Ramos (cell line): Measurements from ENCODE around the gene CARMIL1.
"Not testable (repeated sequence)": the region's sequence is repeated elsewhere in the genome, so short reads cannot be mapped to it uniquely, and the experiment has no call there.

Source experiments
- in situ Hi-C: fragments of 300-500 bp; cut with MboI; formaldehyde crosslinking; loops from one replicate; pipeline ENCODE4 v1.14.3; 2022; ENCODE audit warnings: low sequenced_read_pairs; ENCODE audit not compliant: unreplicated experiment

The CARMIL1 gene

DNA sequence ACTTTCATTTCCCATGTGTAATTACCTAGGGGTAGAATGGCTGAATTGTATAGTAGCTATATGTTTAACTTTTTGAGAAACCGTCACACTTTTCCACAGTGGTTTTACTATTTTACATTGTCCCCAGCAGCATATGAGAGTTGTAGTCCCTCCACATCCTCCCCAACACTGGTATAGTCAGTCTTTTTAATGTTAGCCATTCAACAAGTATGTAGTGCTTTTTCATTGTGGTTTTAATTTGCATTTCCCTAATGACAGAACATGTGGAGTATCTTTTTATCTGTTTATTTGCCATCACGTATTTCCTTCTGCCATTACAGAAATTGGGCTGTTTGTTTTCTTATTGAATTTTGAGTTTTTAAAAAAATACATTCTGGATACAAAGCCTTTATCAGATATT, 148.4 kb downstream of the CARMIL1 start:
- in situ Hi-C loops, result no loop called here

DNA sequence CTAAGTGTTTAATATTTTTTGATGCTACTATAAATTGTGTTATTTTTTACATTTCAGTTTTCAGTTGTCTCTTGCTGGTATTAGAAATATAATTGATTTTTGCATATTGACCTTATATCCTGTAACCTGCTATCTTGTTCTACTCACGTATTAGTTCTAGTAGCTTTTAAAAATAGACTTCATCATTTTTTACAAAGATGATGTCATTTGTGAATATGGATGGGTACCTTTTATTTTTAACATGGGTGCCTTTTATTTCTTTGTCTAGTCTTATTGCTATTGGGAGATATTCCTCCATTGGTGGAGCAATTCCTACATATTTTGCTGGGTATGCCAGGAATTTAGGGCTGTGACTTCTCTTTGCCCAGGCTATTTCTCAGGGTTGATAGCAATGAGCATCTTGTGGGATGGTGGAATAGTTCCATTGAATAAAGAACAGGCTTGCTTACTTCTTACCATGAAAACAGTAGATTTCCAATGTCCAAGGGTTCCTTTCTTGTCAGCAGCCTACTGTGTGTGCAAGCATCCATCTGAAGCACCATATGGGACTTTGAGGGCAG, 149.7 kb downstream of the CARMIL1 start:
- in situ Hi-C loops, result no loop called here

DNA sequence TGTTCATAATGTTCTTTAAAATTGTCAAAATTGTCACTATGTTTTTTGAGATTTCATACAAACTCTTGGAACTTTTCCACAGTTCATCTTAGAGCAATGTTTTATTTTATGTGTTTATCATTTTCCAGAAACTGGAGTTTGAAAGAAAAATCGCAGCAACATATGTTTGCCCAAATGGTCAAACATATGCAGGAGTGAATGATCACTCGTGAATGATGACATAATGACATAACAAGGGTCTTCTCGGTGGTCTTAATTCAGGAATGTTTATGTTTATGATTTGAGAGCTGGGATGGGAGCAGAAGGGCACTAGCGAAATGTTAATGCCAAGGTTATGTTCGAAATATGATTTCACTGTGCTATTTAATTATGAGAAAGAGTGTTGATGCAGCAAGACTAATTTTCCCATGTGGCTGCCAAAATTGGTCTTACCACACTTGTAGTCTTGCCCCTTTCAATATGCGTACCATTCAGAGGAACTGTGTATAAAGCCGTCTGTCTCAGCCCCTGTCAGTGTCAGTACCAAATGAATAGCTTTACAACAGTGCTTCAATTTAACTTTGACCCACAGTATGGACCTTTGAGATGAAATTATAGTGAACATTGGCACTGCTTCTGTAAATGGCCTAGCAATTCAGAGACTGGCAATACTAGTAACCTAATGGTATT, 152.3 kb downstream of the CARMIL1 start:
- in situ Hi-C loops, result no loop called here

- in situ Hi-C loops, result no loop called here
Observed at GRCh38 chr6:25431975-25432307, 152.8 kb downstream of the CARMIL1 start.

GRCh38 chr6:25434921-25435320, 155.7 kb downstream of the CARMIL1 start:
- in situ Hi-C loops, result no loop called here

DNA sequence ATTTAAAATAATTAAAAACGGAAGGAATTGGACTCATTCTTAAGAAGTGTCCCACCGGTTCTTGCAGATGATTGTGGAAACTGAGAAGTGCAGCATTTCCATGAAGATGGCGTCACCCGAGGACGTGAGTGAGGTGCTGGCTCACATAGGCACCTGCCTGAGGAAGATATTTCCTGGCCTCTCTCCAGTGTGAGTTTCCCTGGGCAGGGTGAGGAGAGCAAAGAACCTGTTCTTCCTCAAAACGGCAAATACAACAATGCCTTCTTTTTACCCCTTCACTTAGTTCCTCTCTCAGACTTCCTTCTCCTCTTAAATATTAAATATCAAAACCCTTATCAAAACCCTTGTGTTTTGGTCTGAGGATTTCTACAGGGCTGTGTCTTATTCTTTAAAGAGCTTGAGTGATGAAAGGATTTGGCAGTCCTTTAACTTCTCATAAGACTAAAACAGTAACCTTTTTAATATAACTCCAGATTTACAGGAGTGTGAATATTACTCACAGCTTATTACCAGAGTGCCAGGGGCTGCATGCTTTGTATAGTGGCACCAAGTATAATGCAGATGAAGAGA, 156.3 kb downstream of the CARMIL1 start:
- in situ Hi-C loops, result no loop called here

DNA sequence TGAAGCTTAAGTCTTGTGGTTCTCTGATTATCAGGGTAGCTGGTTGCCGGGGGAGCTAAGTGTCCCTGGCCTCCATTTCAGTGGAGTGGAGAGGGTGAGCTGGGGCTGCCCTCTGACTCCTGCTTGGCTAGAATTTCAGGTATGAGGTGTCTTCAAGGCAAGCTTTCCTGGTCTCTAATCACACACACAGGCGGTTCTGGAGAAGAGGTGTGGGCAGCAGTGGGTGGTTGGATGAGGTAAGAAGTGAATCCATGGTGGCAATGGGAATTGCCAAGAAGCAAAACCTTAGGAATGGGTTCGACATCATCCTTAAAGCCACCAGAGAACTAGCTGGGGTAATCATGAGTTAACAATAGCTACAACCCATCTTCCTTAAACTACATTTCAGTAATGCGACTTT, 157.6 kb downstream of the CARMIL1 start:
- in situ Hi-C loops, result no loop called here

DNA sequence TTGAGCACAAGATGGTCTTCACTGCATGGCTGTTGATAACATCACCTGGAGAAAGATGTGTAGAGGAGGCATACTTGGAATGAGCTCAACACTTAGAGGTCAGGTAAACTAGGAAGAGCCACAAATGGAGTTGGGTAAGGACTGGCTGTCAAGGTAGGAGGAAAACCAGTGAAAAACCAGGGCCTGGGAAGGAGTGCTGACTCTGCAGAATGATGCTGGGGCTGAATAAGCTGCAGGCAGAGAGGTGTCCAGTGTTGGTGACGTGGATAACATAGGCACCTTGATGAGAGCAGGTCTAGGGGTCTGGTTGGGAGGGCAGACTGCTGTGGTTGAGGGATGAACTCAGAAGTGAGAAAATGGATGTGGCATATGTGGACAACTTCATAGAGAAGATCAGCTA, 160.2 kb downstream of the CARMIL1 start:
- in situ Hi-C loops, result no loop called here

GRCh38 chr6:25441663-25442270, 162.6 kb downstream of the CARMIL1 start:
- in situ Hi-C loops, result no loop called here

GRCh38 chr6:25442898-25443297, 163.7 kb downstream of the CARMIL1 start:
- in situ Hi-C loops, result no loop called here

- in situ Hi-C loops, result not testable (repeated sequence)
Observed at GRCh38 chr6:25444521-25444920, 165.3 kb downstream of the CARMIL1 start.

DNA sequence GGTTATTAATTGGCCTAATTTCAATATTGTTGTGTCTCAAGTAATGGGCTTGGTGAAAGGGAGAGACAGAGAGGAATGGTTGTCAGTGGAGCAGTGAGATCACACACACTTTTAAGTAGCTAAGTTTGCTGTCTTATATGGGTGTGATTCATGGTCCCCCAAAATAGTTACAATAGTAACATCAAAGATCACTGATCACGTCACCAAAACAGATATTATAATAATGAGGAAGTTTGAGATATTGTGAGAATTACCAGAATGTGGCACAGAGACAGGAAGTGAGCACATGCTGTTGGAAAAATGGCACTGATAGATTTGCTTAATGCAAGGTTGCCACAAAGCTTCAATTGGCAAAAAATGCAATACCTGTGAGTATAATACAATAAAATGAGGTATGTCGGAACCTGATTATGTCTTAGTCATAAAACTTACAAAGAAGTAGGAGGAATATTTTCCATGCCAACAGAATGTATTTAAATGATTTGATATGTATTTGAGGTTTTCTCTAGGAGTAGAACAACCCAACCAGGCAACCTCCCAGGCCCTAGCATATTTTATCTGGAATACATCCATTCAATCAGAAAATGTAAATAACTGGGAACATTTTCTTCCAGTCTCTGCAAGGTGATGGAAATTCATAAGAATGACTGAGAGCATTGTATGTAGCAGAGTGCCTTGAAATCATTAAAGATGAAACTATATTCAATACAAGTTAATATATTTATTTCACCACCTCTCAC, 167.8 kb downstream of the CARMIL1 start:
- in situ Hi-C loops, result no loop called here

DNA sequence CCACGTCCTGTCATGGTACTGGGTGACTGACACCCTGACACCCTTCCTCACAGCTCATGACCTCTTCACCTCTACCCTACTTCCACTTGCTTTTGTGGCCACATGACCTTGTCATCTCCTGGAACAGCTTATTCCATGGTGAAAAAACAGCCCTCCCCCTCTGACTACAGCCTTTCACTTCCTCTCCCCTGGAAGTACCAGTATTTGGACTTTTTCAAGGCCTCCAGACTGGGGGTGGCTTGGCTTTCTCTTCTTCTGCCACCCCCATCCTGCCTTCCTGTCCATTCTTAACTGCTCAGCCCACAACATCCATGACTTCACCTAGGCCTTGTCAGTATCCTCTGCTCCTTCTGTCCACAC, 168.4 kb downstream of the CARMIL1 start:
- in situ Hi-C loops, result no loop called here

GRCh38 chr6:25448965-25449538, 169.9 kb downstream of the CARMIL1 start:
- in situ Hi-C loops, result no loop called here

GRCh38 chr6:25449774-25450173, 170.6 kb downstream of the CARMIL1 start:
- in situ Hi-C loops, result no loop called here

GRCh38 chr6:25450469-25451198, 171.5 kb downstream of the CARMIL1 start:
- in situ Hi-C loops, result no loop called here

GRCh38 chr6:25452031-25452430, 172.9 kb downstream of the CARMIL1 start:
- in situ Hi-C loops, result no loop called here

- in situ Hi-C loops, result no loop called here
Observed at GRCh38 chr6:25453288-25453687, 174.1 kb downstream of the CARMIL1 start.

GRCh38 chr6:25454136-25454535, 175.0 kb downstream of the CARMIL1 start:
- in situ Hi-C loops, result no loop called here
